RWPE1 (cell line): ENCODE data around the gene C9orf50.

ENCODE experiments used
- CTCF ChIA-PET: fragments of 350-600 bp; sonication (Branson Sonifier 250); formaldehyde crosslinking; extraction: SDS; loops from one replicate; lab custom pipeline; 2021; lab: Yijun Ruan, JAX
- POLR2A ChIA-PET: fragments of 400-600 bp; formaldehyde crosslinking; extraction: SDS; loops from one replicate; lab custom pipeline; 2020; ENCODE audit warnings: antibody characterized with exemption; ENCODE audit not compliant: low non-redundant PET; lab: Yijun Ruan, JAX
- DNase-seq: peaks from one replicate; pipeline ENCODE4 v3.0.0; 2012; ENCODE audit warnings: low spot score
- H3K27ac ChIP-seq: fragments of 450-650 bp; 2 replicates; pipeline ENCODE4 v1.5.1; 2017
- CTCF ChIP-seq: fragments of 450-650 bp; conservative IDR thresholded peaks from 2 replicates; pipeline ENCODE4 v1.5.1; 2017; ENCODE audit warnings: low read depth, mild to moderate bottlenecking

C9orf50 gene

GRCh38 chr9:129586685-129587084 is 34.2 kb downstream of the C9orf50 start:
- no peak for TF ChIP-seq CTCF
- no peak overlapping the region for H3K27ac ChIP-seq
- no peak for DNase-seq
- POLR2A ChIA-PET = no interaction called here
- CTCF ChIA-PET = interaction anchor here (0.8 to 0.9 kb wide), 2 partner anchors 447 to 448 kb away, joined by 3 read pairs; no protein-coding TSS in a partner anchor

- ChIA-PET CTCF (interaction anchor here (0.8 to 0.9 kb wide), 2 partner anchors 446 to 447 kb away, joined by 3 read pairs; no protein-coding TSS in a partner anchor), POLR2A (no interaction called here)
- no peak overlapping the region for H3K27ac ChIP-seq
- no peak for TF ChIP-seq CTCF
- no peak for DNase-seq
Measured at GRCh38 chr9:129586245-129586644, 34.7 kb downstream of the C9orf50 start.

- no peak overlapping the region for H3K27ac ChIP-seq
- no peak for TF ChIP-seq CTCF
- ChIA-PET CTCF (no interaction called here), POLR2A (no interaction called here)
- no peak for DNase-seq
Measured at GRCh38 chr9:129585352-129585751, 35.5 kb downstream of the C9orf50 start.

GRCh38 chr9:129584136-129584535 is 36.8 kb downstream of the C9orf50 start:
- CTCF ChIA-PET = no interaction called here
- DNase-seq = peak; percentile 96
- POLR2A ChIA-PET = no interaction called here
- no peak for TF ChIP-seq CTCF
- no peak overlapping the region for H3K27ac ChIP-seq

- no peak overlapping the region for H3K27ac ChIP-seq
- POLR2A ChIA-PET = no interaction called here
- no peak for TF ChIP-seq CTCF
- CTCF ChIA-PET = no interaction called here
- no peak for DNase-seq
Measured at GRCh38 chr9:129583308-129584038, 37.4 kb downstream of the C9orf50 start.

- H3K27ac ChIP-seq = no peak overlapping the region
- TF ChIP-seq CTCF = no peak
- DNase-seq = no peak
- CTCF ChIA-PET = no interaction called here
- POLR2A ChIA-PET = no interaction called here
Measured at GRCh38 chr9:129582855-129583254, 38.0 kb downstream of the C9orf50 start.
